Heart left ventricle (tissue), 13 donors: Measurements from ENCODE around the gene KCTD15.

ENCODE experiments used
- POLR2A ChIP-seq, 2 donors: fragments of 450-650 bp; IDR thresholded peaks; one replicate each; pipeline ENCODE4 v1.6.1; 2017; ENCODE audit warnings: antibody characterized with exemption in 2 of 2, mild to moderate bottlenecking in 2 of 2, moderate library complexity in 2 of 2
- TF ChIP-seq, protein P1 (sequence below), 12 donors: fragments of 200-600 bp; sonication (generic) in 4 of 12; IDR thresholded peaks; one replicate each; pipeline versions ENCODE4 v1.5.0 to v1.8.0; 2018 to 2022; ENCODE audit warnings: antibody characterized with exemption in 12 of 12, mild to moderate bottlenecking in 5 of 12
- donor health status: ischemic (EF 13 %, LVEDD 7.1; RV severe dilation, severe dysfunction).
- donor health status: DM: no; HTN: yes; CAD: no.
- donor health status: DM: no; HTN: no; CAD: no.
- donor health status: ischemic (EF 25% LVEDD 6.9; RV normal size, moderate dysfunction).
- donor health status: ischemic (EF 25% LVEDD 5.7; RV mildly dilated, moderate dysfunction).
- donor health status: ischemic (EF 35%, LVEDD 5.7; RV mildly dilated, moderate dysfunction).
- donor health status: nonischemic (EF 11% LVEDD 7.7; RV severe dilation, severe dysfunction).
- donor health status: DM: yes; HTN: yes; CAD: no.
- donor health status: PGD.
- donor health status: ischemic (EF 29% LVEDD 5.4; RV normal size, mild dysfunction).
- donor health status: nonischemic (EF 23%, LVEDD 6.1; RV moderate dilation, normal function).

- TF ChIP-seq POLR2A (IDR thresholded peaks at IDR 0.05), result no peak
- TF ChIP-seq, protein P1, sequence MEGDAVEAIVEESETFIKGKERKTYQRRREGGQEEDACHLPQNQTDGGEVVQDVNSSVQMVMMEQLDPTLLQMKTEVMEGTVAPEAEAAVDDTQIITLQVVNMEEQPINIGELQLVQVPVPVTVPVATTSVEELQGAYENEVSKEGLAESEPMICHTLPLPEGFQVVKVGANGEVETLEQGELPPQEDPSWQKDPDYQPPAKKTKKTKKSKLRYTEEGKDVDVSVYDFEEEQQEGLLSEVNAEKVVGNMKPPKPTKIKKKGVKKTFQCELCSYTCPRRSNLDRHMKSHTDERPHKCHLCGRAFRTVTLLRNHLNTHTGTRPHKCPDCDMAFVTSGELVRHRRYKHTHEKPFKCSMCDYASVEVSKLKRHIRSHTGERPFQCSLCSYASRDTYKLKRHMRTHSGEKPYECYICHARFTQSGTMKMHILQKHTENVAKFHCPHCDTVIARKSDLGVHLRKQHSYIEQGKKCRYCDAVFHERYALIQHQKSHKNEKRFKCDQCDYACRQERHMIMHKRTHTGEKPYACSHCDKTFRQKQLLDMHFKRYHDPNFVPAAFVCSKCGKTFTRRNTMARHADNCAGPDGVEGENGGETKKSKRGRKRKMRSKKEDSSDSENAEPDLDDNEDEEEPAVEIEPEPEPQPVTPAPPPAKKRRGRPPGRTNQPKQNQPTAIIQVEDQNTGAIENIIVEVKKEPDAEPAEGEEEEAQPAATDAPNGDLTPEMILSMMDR (IDR thresholded peaks at IDR 0.05), result peak; percentile 68 to 90 (median 84)
Observed at GRCh38 chr19:33771384-33772101, 25.1 kb upstream of the KCTD15 start.
